NT2/D1 (cell line): ENCODE results near the gene B4GALT7.

Source experiments
- SUZ12 ChIP-seq: IDR thresholded peaks from 2 replicates; pipeline ENCODE4 v1.6.1; 2011; ENCODE audit not compliant: insufficient read length, insufficient read depth; ENCODE audit errors: extremely low read depth
- YY1 ChIP-seq: IDR thresholded peaks from 2 replicates; pipeline ENCODE4 v1.6.1; 2011; ENCODE audit not compliant: insufficient read length, insufficient read depth
- ZNF274 ChIP-seq: IDR thresholded peaks from 2 replicates; pipeline ENCODE4 v1.6.1; 2011; ENCODE audit warnings: mild to moderate bottlenecking, low read depth, low read length

DNA sequence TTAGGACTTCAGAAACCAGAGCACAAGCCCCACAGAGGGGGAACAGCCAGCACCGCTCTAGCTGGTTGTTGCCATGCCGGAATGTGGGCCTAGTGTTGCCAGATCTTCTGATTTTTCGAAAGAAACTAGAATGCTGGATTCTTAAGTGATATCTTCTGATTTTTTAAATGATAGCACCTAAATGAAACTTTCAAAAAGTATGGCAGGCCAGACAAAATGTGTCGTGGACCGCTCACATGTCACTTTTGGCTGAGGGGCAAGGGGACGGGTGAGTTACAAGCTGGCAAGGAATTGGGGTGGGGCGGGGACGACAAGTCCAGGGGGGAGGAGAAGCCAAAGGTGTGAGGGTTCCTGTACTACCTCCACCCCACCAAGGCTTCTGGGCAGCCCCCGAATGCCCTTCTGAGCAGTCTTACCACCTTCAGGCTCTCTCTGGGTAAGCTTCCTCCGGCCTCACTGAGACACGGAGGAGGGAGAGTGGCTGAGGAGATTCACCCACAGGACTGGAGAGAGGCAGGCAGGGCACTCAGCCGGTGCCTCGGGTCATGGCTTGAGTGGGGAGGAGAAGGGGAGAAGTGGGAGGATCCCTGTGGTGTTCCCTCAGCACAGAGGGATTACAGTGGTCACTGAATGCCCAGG, 10.3 kb downstream of the B4GALT7 start:
- TF ChIP-seq SUZ12 (no peak), YY1 (no peak), ZNF274 (no peak)
